HepG2 (cell line): ENCODE data around the gene TJP1. TPM values are rescaled to one million over a fixed set of nuclear protein-coding genes. Genes with fewer than 3 reads are reported as not detected.

Experiments used
- MXI1 ChIP-seq: IDR thresholded peaks from 3 replicates; pipeline ENCODE4 v1.6.1; 2012; ENCODE audit warnings: low read depth, low read length, inconsistent platforms, borderline replicate concordance
- RARG ChIP-seq: sonication (generic); formaldehyde crosslinking; IDR thresholded peaks from 2 replicates; pipeline ENCODE4 v1.4.0; 2020; ENCODE audit warnings: low read depth, mild to moderate bottlenecking, missing genetic modification reagents
- SP2 ChIP-seq: sonication (generic); formaldehyde crosslinking; IDR thresholded peaks from 2 replicates; pipeline ENCODE4 v1.5.1; 2020; ENCODE audit warnings: mild to moderate bottlenecking, missing genetic modification reagents
- ZBTB40 ChIP-seq, 2 experiments: fragments of 450-650 bp in 1 of 2; sonication (generic) in 1 of 2; formaldehyde crosslinking in 1 of 2; IDR thresholded peaks; 2 replicates each; pipeline versions ENCODE4 v1.6.1 to v1.8.0; 2016 to 2022; ENCODE audit warnings: antibody characterized with exemption in 1 of 2, mild to moderate bottlenecking in 1 of 2, missing genetic modification reagents in 1 of 2
- ZFP82 ChIP-seq: sonication (generic); formaldehyde crosslinking; IDR thresholded peaks from 2 replicates; pipeline ENCODE4 v1.5.1; 2020; ENCODE audit warnings: mild to moderate bottlenecking, missing genetic modification reagents, borderline replicate concordance
- ZNF687 ChIP-seq: sonication (generic); formaldehyde crosslinking; IDR thresholded peaks from 2 replicates; pipeline ENCODE4 v1.5.1; 2020; ENCODE audit warnings: mild to moderate bottlenecking, missing genetic modification reagents, moderate library complexity
- ZNF704 ChIP-seq: sonication (generic); formaldehyde crosslinking; IDR thresholded peaks from 2 replicates; pipeline ENCODE4 v1.8.1; 2023; ENCODE audit warnings: mild to moderate bottlenecking, inconsistent platforms, moderate library complexity, missing genetic modification reagents, borderline replicate concordance
- ZNF790 ChIP-seq: sonication (generic); formaldehyde crosslinking; IDR thresholded peaks from 2 replicates; pipeline ENCODE4 v1.8.0; 2022; ENCODE audit warnings: missing genetic modification reagents, mild to moderate bottlenecking, borderline replicate concordance
- ZNF878 ChIP-seq: sonication (generic); formaldehyde crosslinking; IDR thresholded peaks from 2 replicates; pipeline ENCODE4 v1.8.1; 2023; ENCODE audit warnings: mild to moderate bottlenecking, missing genetic modification reagents, moderate library complexity
- polyA plus RNA-seq, 8 experiments: library from polyadenylated mRNA; depleted of rRNA in 3 of 8; stranded (reverse) in 7 of 8; unstranded in 1 of 8; fragments of >200 nt; fragmentation: Illumina TruSeq in 4 of 8; extraction: Trizol in 4 of 8; gene quantifications; 2 replicates each; pipeline versions ENCODE4 v1.2.1 to v1.2.3, GENCODE V29; 2011 to 2016; ENCODE audit warnings: low read depth in 4 of 8, missing spikeins in 1 of 8, mixed read lengths in 1 of 8; ENCODE audit not compliant: insufficient read depth in 1 of 8
- total RNA-seq, 5 experiments: library from RNA; depleted of rRNA; stranded (reverse); fragments of >200 nt; fragmentation: Illumina TruSeq; extraction: Trizol; gene quantifications; 2 replicates each; pipeline ENCODE4 v1.2.3, GENCODE V29; 2016; ENCODE audit warnings: low read depth in 1 of 5
- TF ChIP-seq, protein P1 (sequence below): sonication (generic); formaldehyde crosslinking; IDR thresholded peaks from 2 replicates; pipeline ENCODE4 v1.5.0; 2020; ENCODE audit warnings: mild to moderate bottlenecking, missing genetic modification reagents

The TJP1 gene
- total and polyA plus RNA-seq, 2 of the 13 experiments (the other 11 are each of a cell fraction or from before 2014, with no cell fraction given) = 25.9 to 27.1 TPM

DNA sequence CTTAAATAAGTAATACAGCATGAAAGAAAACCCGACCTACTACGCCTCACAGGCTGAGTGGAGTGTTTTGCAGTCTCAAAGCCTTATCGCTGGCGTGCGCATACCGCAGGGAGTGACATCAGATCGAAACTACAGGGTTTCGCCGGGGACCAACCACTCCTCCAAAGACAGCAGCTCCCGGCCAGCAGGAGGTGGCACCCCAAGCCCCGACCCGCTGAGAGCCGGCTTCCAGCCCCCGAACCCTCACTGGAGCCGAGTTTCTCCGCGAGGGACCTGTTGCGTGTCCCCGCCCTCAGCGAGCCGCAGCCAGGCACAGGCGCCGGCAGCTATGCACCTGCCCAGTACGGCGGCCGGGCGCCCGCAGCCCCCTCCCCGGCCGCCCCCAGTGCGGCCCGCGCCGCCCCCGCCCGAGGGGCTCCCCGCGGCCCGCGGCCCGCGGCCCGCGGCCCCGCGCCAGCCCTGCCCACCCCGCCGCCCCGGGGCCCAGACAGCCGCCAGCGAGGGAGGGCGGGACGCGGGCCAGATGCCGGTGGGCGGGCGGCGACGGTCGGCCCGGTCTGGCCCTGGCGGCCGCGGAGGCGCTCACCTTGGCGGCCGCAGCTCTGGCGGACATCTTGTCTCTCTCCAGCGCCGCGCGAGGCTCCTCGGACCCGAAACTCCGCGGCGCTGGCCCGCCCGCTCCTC lies 710 bp downstream of the TJP1 start (continued):
- TF ChIP-seq, protein P1, sequence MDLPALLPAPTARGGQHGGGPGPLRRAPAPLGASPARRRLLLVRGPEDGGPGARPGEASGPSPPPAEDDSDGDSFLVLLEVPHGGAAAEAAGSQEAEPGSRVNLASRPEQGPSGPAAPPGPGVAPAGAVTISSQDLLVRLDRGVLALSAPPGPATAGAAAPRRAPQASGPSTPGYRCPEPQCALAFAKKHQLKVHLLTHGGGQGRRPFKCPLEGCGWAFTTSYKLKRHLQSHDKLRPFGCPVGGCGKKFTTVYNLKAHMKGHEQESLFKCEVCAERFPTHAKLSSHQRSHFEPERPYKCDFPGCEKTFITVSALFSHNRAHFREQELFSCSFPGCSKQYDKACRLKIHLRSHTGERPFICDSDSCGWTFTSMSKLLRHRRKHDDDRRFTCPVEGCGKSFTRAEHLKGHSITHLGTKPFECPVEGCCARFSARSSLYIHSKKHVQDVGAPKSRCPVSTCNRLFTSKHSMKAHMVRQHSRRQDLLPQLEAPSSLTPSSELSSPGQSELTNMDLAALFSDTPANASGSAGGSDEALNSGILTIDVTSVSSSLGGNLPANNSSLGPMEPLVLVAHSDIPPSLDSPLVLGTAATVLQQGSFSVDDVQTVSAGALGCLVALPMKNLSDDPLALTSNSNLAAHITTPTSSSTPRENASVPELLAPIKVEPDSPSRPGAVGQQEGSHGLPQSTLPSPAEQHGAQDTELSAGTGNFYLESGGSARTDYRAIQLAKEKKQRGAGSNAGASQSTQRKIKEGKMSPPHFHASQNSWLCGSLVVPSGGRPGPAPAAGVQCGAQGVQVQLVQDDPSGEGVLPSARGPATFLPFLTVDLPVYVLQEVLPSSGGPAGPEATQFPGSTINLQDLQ = no peak
- TF ChIP-seq ZNF704 (no peak), ZNF878 (no peak), RARG (CRISPR knock-in tag) (no peak), ZNF687 (CRISPR knock-in tag) (no peak; the same call in 1 of the 2 replicates), ZBTB40 (IDR thresholded peaks at IDR 0.05) (no peak), ZBTB40 (CRISPR knock-in tag; IDR thresholded peaks at IDR 0.05) (no peak), ZFP82 (no peak), MXI1 (peak; percentile 38; the same call in 1 of the 3 replicates), SP2 (CRISPR knock-in tag) (no peak), ZNF790 (CRISPR knock-in tag) (no peak)
